HepG2 (cell line): Measurements from ENCODE around the gene NFX1.
"Not testable (repeated sequence)": the region's sequence is repeated elsewhere in the genome, so short reads cannot be mapped to it uniquely, and the experiment has no call there.

Source experiments
- CTCF ChIP-seq: sonication (generic); formaldehyde crosslinking; IDR thresholded peaks from 2 replicates; pipeline ENCODE4 v1.5.0; 2020; ENCODE audit warnings: mild to moderate bottlenecking, missing genetic modification reagents, moderate library complexity
- ERF ChIP-seq: IDR thresholded peaks from 2 replicates; pipeline ENCODE4 v1.6.1; 2018; ENCODE audit warnings: missing biosample characterization, missing genetic modification reagents
- IRF2 ChIP-seq: IDR thresholded peaks from 2 replicates; pipeline ENCODE4 v1.6.1; 2018; ENCODE audit warnings: missing genetic modification reagents, missing compliant biosample characterization
- POLR2A ChIP-seq, 2 experiments: IDR thresholded peaks; 2 replicates each; pipeline ENCODE4 v1.6.1; 2011; ENCODE audit warnings: low read depth in 2 of 2, low read length in 2 of 2, mild to moderate bottlenecking in 1 of 2, moderate library complexity in 1 of 2; ENCODE audit not compliant: insufficient read depth in 1 of 2
- ZNF792 ChIP-seq: IDR thresholded peaks from 2 replicates; pipeline ENCODE4 v1.6.1; 2016
- TF ChIP-seq, protein P1 (sequence below): sonication (generic); formaldehyde crosslinking; IDR thresholded peaks from 2 replicates; pipeline ENCODE4 v1.9.0; 2021; ENCODE audit warnings: mild to moderate bottlenecking, missing genetic modification reagents
- TF ChIP-seq, protein P2 (sequence below): IDR thresholded peaks from 2 replicates; pipeline ENCODE4 v1.6.1; 2018; ENCODE audit warnings: missing genetic modification reagents, mild to moderate bottlenecking, missing compliant biosample characterization

DNA sequence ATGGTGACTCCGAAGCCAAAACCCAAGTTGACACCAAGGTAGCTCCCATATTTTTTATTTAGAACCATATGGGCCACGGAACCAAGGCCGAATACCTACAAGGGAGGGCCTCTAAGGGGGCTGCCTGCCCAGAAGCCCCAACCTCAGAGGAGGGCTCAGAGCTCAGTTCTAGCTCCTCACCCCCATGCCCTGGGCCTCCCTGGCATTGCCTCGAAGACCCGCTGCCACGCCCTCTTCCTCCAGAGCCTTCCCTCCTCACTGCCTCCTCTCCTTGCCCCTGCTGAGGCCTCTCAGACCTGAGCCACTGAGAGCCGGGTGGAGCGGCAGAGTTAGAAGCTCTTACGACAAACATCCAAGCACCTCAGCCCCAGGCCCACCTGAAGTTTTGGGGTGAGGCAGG is 96.7 kb downstream of the NFX1 start:
- TF ChIP-seq IRF2 (CRISPR knock-in tag); CTCF; ERF (CRISPR knock-in tag); ZNF792 (CRISPR knock-in tag); POLR2A (IDR thresholded peaks at IDR 0.05; ENCODE audit: insufficient read depth in 1 of 2, low read depth in 2 of 2, low read length in 2 of 2): not testable (repeated sequence)
- TF ChIP-seq, protein P1, sequence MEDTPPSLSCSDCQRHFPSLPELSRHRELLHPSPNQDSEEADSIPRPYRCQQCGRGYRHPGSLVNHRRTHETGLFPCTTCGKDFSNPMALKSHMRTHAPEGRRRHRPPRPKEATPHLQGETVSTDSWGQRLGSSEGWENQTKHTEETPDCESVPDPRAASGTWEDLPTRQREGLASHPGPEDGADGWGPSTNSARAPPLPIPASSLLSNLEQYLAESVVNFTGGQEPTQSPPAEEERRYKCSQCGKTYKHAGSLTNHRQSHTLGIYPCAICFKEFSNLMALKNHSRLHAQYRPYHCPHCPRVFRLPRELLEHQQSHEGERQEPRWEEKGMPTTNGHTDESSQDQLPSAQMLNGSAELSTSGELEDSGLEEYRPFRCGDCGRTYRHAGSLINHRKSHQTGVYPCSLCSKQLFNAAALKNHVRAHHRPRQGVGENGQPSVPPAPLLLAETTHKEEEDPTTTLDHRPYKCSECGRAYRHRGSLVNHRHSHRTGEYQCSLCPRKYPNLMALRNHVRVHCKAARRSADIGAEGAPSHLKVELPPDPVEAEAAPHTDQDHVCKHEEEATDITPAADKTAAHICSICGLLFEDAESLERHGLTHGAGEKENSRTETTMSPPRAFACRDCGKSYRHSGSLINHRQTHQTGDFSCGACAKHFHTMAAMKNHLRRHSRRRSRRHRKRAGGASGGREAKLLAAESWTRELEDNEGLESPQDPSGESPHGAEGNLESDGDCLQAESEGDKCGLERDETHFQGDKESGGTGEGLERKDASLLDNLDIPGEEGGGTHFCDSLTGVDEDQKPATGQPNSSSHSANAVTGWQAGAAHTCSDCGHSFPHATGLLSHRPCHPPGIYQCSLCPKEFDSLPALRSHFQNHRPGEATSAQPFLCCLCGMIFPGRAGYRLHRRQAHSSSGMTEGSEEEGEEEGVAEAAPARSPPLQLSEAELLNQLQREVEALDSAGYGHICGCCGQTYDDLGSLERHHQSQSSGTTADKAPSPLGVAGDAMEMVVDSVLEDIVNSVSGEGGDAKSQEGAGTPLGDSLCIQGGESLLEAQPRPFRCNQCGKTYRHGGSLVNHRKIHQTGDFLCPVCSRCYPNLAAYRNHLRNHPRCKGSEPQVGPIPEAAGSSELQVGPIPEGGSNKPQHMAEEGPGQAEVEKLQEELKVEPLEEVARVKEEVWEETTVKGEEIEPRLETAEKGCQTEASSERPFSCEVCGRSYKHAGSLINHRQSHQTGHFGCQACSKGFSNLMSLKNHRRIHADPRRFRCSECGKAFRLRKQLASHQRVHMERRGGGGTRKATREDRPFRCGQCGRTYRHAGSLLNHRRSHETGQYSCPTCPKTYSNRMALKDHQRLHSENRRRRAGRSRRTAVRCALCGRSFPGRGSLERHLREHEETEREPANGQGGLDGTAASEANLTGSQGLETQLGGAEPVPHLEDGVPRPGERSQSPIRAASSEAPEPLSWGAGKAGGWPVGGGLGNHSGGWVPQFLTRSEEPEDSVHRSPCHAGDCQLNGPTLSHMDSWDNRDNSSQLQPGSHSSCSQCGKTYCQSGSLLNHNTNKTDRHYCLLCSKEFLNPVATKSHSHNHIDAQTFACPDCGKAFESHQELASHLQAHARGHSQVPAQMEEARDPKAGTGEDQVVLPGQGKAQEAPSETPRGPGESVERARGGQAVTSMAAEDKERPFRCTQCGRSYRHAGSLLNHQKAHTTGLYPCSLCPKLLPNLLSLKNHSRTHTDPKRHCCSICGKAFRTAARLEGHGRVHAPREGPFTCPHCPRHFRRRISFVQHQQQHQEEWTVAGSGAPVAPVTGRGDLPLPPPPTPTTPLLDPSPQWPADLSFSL (CRISPR knock-in tag) = not testable (repeated sequence)
- TF ChIP-seq, protein P2, sequence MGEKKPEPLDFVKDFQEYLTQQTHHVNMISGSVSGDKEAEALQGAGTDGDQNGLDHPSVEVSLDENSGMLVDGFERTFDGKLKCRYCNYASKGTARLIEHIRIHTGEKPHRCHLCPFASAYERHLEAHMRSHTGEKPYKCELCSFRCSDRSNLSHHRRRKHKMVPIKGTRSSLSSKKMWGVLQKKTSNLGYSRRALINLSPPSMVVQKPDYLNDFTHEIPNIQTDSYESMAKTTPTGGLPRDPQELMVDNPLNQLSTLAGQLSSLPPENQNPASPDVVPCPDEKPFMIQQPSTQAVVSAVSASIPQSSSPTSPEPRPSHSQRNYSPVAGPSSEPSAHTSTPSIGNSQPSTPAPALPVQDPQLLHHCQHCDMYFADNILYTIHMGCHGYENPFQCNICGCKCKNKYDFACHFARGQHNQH (CRISPR knock-in tag) = not testable (repeated sequence)
